AG09319 (cell line): Measurements from ENCODE around the gene NTN4.

Experiments used
- DNase-seq: peaks from one replicate; pipeline ENCODE4 v3.0.0-alpha.2; 2010; ENCODE audit warnings: low read depth; ENCODE audit errors: extremely low read depth
- CTCF ChIP-seq: IDR thresholded peaks from 2 replicates; pipeline ENCODE4 v1.5.1; 2011; ENCODE audit warnings: low read depth, mild to moderate bottlenecking, inconsistent platforms, low read length, moderate library complexity

The NTN4 gene

GRCh38 chr12:95720146-95720545 lies 70.4 kb downstream of the NTN4 start:
- no peak for DNase-seq
- no peak for TF ChIP-seq CTCF

DNA sequence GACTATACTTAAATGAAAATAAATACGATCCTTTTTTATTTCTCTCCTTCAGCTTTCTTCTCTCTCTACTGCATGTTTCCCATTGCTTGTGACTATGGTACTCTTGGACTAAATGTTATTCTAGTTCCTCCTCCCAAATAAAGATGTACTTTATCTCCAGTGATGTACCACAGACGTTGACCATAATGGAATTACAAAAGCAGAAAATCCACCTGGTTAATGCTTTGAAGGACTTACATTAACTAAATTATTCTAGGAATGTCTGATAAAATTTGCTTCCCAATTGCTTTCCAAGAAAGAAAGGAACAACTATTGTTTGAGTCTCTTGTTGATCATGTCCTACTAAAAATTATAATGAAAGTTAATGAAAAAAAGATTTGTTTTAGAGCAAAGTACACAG lies 71.8 kb downstream of the NTN4 start:
- no peak for DNase-seq
- TF ChIP-seq CTCF = no peak

GRCh38 chr12:95718006-95718431 lies 72.5 kb downstream of the NTN4 start:
- TF ChIP-seq CTCF = no peak
- DNase-seq = no peak

GRCh38 chr12:95717316-95717928 lies 73.1 kb downstream of the NTN4 start:
- DNase-seq = no peak
- no peak for TF ChIP-seq CTCF

- TF ChIP-seq CTCF = no peak
- no peak for DNase-seq
Measured at GRCh38 chr12:95715177-95715576, 75.4 kb downstream of the NTN4 start.

GRCh38 chr12:95712269-95712668 lies 78.3 kb downstream of the NTN4 start:
- DNase-seq = no peak
- TF ChIP-seq CTCF = no peak

GRCh38 chr12:95710386-95710785 lies 80.2 kb downstream of the NTN4 start:
- DNase-seq = no peak
- no peak for TF ChIP-seq CTCF
